ENCODE measurements around the gene PEAK3. TPM values are rescaled to one million over a fixed set of nuclear protein-coding genes. Genes with fewer than 3 reads are reported as not detected.

Gene PEAK3
- total and polyA plus RNA-seq, 9 of the 15 experiments (the other 6 are each of a cell fraction or from before 2014, with no cell fraction given), result 0.07 to 0.40 TPM; not detected in 7

DNA sequence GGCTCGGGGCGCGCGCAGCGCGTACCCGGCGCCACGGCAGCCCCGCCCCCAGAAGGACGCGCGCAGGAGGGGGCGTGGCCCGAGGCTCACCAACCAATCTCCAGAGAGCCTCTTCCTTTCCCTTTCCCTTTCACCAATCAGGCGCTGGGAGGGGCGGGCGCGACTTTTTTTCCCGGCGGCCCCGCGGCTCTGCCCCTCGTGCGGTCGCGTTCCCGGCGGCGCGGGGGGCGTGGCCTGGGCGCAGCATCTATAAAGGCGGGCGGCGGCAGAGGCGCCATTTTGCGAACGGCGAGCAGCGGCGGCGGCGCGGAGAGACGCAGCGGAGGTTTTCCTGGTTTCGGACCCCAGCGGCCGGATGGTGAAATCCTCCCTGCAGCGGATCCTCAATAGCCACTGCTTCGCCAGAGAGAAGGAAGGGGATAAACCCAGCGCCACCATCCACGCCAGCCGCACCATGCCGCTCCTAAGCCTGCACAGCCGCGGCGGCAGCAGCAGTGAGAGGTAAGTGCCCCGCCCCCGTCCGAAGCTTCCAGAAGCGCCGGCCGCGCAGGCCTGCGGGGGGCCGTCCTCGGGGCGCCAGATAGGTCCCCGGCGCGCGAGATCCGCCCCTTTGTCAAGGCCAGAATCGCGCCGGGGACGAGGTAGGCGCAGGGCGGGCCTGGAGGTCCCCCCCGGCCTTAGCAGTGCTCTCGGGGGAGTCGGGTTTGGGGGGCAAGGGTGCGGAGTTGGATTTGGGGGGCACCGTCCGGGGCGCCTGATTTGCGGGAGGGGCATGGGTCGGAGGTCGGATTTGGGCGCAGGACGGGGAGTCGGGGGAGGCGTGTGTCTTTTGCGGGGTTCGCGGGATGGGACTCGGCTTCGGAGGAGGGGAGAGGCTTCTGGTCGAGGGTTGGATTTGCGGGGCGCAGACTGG, 12.5 kb downstream of the PEAK3 start (continued):
- TF ChIP-seq, protein P1, sequence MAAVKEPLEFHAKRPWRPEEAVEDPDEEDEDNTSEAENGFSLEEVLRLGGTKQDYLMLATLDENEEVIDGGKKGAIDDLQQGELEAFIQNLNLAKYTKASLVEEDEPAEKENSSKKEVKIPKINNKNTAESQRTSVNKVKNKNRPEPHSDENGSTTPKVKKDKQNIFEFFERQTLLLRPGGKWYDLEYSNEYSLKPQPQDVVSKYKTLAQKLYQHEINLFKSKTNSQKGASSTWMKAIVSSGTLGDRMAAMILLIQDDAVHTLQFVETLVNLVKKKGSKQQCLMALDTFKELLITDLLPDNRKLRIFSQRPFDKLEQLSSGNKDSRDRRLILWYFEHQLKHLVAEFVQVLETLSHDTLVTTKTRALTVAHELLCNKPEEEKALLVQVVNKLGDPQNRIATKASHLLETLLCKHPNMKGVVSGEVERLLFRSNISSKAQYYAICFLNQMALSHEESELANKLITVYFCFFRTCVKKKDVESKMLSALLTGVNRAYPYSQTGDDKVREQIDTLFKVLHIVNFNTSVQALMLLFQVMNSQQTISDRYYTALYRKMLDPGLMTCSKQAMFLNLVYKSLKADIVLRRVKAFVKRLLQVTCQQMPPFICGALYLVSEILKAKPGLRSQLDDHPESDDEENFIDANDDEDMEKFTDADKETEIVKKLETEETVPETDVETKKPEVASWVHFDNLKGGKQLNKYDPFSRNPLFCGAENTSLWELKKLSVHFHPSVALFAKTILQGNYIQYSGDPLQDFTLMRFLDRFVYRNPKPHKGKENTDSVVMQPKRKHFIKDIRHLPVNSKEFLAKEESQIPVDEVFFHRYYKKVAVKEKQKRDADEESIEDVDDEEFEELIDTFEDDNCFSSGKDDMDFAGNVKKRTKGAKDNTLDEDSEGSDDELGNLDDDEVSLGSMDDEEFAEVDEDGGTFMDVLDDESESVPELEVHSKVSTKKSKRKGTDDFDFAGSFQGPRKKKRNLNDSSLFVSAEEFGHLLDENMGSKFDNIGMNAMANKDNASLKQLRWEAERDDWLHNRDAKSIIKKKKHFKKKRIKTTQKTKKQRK (IDR thresholded peaks at IDR 0.05; ENCODE audit: borderline replicate concordance, low read depth, low read length), result no peak
- no peak for TF ChIP-seq KDM1A (IDR thresholded peaks at IDR 0.05)
- no peak for TF ChIP-seq ZBTB1 (CRISPR knock-in tag; IDR thresholded peaks at IDR 0.05; ENCODE audit: borderline replicate concordance, low read depth)
- TF ChIP-seq RBM17 (IDR thresholded peaks at IDR 0.05; ENCODE audit: borderline replicate concordance, low read depth, low read length), result no peak
- TF ChIP-seq SIN3A (IDR thresholded peaks at IDR 0.05; ENCODE audit: borderline replicate concordance in 2 of 2, control insufficient read depth in 1 of 2, low read depth in 2 of 2, low read length in 2 of 2), result peak; percentile 61 to 82; a peak in 1 of 4 replicates
- TF ChIP-seq, protein P2, sequence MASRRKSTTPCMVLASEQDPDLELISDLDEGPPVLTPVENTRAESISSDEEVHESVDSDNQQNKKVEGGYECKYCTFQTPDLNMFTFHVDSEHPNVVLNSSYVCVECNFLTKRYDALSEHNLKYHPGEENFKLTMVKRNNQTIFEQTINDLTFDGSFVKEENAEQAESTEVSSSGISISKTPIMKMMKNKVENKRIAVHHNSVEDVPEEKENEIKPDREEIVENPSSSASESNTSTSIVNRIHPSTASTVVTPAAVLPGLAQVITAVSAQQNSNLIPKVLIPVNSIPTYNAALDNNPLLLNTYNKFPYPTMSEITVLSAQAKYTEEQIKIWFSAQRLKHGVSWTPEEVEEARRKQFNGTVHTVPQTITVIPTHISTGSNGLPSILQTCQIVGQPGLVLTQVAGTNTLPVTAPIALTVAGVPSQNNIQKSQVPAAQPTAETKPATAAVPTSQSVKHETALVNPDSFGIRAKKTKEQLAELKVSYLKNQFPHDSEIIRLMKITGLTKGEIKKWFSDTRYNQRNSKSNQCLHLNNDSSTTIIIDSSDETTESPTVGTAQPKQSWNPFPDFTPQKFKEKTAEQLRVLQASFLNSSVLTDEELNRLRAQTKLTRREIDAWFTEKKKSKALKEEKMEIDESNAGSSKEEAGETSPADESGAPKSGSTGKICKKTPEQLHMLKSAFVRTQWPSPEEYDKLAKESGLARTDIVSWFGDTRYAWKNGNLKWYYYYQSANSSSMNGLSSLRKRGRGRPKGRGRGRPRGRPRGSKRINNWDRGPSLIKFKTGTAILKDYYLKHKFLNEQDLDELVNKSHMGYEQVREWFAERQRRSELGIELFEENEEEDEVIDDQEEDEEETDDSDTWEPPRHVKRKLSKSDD (conservative IDR thresholded peaks at IDR 0.05; ENCODE audit: low read length), result 0 out of 2 replicates have a peak, but pooled peaks have one; percentile 59
- TF ChIP-seq, protein P3, sequence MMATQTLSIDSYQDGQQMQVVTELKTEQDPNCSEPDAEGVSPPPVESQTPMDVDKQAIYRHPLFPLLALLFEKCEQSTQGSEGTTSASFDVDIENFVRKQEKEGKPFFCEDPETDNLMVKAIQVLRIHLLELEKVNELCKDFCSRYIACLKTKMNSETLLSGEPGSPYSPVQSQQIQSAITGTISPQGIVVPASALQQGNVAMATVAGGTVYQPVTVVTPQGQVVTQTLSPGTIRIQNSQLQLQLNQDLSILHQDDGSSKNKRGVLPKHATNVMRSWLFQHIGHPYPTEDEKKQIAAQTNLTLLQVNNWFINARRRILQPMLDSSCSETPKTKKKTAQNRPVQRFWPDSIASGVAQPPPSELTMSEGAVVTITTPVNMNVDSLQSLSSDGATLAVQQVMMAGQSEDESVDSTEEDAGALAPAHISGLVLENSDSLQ (IDR thresholded peaks at IDR 0.05), result no peak
- TF ChIP-seq ZNF449 (CRISPR knock-in tag; IDR thresholded peaks at IDR 0.05), result no peak
- peak; percentile 81 for TF ChIP-seq ATF7 (IDR thresholded peaks at IDR 0.05)
- TF ChIP-seq GABPB2 (CRISPR knock-in tag; conservative IDR thresholded peaks at IDR 0.05), result no peak
- TF ChIP-seq POLR2A (conservative IDR thresholded peaks at IDR 0.05), result peak; percentile 100
- TF ChIP-seq SRSF3 (IDR thresholded peaks at IDR 0.05; ENCODE audit: insufficient read depth, low read length), result no peak
- no peak for TF ChIP-seq HNRNPH1 (optimal IDR thresholded peaks at IDR 0.05; ENCODE audit: low read depth, low read length)
- no peak; the same call in none of the 2 replicates for TF ChIP-seq RB1 (IDR thresholded peaks at IDR 0.05; ENCODE audit: low read depth)
- TF ChIP-seq ZNF76 (CRISPR knock-in tag; IDR thresholded peaks at IDR 0.05; ENCODE audit: borderline replicate concordance), result no peak
- TF ChIP-seq SAFB2 (IDR thresholded peaks at IDR 0.05; ENCODE audit: borderline replicate concordance, low read depth, low read length, severe bottlenecking), result no peak
- TF ChIP-seq TBP (optimal IDR thresholded peaks at IDR 0.05; ENCODE audit: low read depth, low read length), result peak; percentile 100
- no peak for TF ChIP-seq ZNF764 (CRISPR knock-in tag; IDR thresholded peaks at IDR 0.05; ENCODE audit: low read depth)
